NOMO-1 treated with dmso at 0.1 percent for 144 hours (cell line): ENCODE results near the gene GPX4.

Experiments used
- DNase-seq: peaks from one replicate; lab custom pipeline; 2025; ENCODE audit not compliant: unreplicated experiment; lab: John Stamatoyannopoulos, UW

Gene GPX4

DNA sequence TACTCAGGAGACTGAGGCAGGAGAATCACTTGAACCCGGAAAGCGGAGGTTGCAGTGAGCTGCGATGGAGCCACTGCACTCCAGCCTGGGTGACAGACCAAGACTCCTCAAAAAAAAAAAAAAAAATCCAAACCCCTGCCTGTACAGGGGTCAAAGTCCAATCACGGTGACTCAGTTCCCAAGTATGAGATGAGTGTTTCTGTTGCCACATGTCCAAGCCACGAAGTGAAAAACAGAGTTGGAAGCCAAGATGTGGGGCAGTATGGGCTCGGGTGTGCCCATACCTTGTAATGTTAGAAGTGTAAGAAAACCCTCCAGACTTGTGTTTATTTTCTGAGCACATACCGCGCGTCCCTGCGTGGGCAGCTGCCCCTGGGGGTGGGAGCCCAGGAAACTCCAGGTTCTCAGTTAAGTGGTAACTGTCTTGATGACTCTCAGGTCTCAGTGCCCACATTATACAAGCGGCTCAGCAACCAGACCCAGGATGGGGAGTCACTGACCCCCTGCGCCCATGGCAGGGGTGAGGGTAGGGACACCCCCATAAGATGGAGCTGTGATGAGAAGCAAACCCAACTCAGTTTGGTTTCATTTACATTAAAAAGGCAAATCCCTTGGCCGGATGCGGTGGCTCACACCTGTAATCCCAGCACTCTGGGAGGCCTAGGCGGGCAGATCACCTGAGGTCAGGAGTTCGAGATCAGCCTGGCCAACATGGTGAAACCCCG, 1.2 kb upstream of the GPX4 start:
- peak; percentile 44 for DNase-seq

GRCh38 chr19:1103132-1103707, 574 bp upstream of the GPX4 start:
- DNase-seq: no peak

GRCh38 chr19:1104311-1105007, 665 bp downstream of the GPX4 start:
- no peak for DNase-seq

DNA sequence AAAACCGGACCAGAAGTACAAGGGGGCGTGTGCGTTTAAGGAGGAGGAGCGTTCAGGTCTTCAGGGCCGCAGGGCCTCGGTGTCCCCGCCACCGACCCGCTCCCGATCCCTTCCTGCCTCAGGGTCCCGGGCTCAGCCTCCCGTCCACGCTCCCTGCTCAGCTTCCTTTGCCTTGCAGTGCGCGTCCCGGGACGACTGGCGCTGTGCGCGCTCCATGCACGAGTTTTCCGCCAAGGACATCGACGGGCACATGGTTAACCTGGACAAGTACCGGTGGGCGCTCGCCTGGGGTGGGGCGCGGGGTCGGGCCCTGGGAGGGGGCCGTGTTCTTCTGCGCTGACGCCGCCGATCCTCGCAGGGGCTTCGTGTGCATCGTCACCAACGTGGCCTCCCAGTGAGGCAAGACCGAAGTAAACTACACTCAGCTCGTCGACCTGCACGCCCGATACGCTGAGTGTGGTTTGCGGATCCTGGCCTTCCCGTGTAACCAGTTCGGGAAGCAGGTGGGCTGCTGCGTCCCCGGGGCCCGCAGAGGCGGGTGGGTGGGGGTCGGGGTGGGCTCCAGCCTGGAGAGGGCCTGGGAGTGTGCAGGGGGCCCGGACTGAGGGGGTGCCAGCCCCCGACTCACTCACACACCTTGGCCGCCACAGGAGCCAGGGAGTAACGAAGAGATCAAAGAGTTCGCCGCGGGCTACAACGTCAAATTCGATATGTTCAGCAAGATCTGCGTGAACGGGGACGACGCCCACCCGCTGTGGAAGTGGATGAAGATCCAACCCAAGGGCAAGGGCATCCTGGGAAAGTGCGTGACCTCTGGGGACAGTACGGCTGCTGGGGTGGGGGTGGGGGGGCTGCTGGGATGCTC, 1.4 kb downstream of the GPX4 start:
- no peak for DNase-seq

GRCh38 chr19:1105873-1106840, 2.4 kb downstream of the GPX4 start:
- no peak for DNase-seq

DNA sequence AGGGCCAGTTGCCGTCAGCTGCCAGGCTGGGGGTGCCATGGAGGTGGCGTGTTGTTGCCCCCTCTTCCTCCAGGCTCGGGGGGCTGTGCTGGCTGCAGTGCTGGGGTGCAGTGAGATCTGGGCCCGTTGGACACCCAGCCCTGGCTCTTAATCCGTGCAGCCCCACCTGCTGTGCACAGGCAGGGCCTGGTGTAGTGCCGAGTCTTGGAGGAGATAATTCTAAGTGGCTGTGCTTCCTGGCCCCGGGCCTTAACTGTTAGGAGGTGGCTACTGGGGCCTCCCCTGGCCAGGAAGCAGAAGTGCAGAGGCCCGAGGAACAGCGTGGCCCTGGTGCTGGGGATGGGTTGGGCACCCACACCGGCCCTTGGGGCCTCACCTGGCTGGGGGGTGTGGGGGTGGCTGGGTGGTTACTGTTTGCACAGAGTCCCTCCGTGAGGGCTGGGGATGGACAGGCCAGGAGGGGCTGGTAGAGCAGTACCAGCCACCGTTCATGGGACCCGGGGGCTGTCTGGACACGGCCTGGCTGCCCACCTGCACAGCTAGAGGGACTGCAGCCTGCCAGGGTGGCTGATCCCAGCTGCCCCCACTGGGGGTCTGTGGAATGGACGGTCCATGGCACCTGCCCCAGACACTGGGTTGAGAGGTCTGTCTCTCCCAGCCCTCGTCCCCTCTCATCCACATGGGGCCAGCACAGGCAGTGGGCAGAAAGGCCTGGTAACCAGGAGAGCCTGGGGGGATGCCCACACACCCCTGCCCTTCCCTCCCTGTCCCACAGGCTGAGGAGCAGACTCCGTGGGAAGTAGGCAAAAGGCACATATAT, 3.3 kb downstream of the GPX4 start:
- DNase-seq: peak; percentile 25

- DNase-seq: no peak
Measured at GRCh38 chr19:1107661-1108261, 4.0 kb downstream of the GPX4 start.

DNA sequence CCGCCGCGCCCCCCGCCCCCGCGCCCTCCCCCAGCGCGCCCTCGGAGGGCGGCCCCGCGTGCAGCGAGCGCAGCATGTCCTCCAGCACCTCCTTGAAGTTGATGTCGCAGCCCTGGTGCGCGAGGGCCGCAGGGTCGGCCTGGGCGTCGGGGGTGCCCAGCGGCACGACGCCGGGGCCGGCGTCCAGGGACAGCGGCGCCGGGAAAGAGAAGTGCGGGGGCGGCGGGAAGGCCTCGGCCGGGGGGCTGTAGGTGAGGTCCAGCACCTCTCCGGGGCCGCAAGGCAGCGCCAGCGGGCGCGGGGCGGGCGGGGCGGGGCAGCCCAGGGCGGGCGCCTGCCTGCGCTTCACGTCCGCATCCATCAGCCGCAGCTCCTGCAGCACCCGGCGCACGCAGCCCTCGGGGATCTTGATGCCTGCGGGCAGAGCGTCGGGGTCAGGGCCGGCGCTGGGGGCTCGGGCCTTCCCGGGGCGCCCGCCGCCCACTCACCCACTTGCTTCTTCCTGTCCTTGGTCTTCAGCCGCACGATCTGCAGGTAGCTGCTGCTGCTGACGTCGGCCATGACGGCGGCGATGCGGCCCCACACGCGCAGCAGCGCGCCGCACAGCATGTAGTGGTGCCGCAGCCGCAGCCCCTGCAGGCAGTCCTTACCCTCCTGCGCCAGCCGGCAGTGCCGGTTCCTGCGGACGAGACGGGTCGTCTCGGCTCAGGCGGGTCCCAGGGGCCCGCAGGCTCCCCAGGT, 4.7 kb downstream of the GPX4 start:
- no peak for DNase-seq

DNA sequence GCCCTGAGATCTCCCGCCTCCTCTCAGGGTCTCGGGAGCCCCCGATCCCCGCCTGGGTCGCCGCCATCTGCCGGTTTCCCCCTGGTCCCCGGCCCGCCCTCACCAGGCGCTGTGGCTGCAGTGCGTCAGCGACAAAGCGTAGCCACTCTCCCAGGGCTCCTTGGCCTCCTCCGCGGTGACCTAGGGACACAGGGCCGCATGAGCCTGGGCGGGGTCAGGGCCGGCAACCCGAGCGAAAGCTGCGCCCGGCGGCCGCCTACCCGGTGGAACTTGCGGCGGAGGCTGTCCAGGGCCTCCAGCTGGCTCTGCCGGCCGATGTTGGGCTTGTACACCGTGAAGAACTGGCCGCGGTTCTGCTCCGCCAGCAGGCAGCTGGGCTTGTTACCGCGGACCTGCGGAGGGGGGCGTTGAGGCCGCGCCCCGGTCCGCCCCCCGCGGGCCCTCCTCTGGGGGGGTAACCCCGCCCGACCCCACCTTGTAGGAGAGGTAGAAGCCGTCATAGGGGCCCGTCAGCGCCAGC, 5.3 kb downstream of the GPX4 start:
- DNase-seq: no peak

DNA sequence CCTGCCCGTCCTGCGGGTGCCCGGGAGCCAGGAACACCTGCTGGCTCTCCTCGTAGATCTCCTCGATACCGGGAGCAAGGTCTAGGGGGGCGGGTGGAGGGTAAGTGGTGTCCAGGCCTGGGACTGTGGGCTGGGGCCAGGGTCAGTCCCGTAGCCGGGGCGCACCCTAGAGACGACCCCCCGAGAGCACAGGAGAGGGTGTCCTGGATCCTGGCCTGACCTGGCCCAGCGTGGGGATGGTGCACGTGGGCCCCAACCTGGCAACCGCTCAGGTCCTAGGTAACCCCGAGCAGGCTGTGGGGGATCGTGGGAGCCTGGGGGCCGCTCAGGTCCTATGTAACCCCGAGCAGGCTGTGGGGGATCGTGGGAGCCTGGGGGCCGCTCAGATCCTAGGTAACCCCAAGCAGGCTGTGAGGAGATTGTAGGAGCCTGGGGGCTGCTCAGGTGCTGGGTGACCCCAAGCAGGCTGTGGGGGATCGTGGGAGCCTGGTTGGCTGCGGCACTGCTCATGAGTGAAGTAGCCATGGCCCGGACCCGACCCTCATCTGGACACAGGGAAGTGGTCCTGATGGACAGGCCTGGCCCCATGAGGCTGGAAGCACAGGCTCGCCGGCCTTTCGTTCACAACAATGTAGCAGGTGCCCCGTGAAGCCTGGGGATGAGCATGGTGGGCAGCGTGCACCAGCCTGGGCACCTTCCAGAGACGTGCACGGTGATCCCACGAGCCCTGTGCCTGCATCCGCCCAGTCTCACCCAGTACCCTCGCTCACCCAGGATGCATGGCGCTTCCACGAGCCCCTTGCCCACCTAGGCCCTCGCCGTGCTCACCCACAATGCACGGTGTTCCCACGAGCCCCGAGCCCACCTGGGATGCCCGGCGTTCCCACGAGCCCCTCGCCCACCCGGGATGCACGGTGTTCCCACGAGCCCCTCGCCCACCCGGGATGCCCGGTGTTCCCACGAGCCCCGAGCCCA, 6.2 kb downstream of the GPX4 start:
- DNase-seq: no peak

DNA sequence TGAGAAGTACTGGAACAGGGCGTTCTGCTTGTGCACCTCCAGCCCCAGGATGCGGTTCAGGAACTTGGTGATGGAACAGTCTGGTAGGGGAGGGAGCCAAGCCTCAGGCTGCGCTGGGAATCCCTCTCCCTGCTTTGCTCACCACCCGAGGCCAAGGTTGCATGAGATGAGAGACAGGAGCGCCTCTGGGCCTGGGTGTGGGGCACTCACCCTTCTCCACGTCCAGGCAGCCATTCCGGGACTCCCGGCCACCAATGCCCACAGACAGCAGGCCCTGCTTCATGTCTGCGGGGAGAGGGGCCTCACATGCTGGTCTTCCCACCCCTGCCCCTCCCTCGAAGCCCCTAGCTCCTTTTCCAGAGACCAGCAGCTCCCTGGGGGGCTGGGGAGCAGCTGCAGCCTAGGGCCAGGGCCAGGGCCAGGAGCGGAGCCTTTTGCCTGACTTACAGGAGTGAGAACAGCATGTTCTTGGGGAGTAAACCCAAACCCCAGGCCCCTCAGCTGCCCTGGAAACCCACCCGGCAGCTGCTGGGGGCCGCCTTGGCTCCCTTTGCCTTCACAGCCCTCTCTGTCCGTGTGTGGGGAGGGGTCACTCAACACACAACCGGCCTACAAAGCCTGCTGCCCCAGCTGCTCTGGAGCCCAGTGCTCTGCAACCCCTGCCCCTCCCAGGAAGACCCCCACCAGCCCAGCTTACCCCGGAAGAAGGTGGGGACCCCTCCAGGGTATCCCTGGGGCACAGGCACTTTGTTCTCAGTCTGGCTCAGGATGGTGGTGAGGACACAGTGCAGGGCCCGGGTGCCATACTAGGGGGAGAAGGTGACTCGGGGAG, 7.2 kb downstream of the GPX4 start:
- DNase-seq: no peak

DNA sequence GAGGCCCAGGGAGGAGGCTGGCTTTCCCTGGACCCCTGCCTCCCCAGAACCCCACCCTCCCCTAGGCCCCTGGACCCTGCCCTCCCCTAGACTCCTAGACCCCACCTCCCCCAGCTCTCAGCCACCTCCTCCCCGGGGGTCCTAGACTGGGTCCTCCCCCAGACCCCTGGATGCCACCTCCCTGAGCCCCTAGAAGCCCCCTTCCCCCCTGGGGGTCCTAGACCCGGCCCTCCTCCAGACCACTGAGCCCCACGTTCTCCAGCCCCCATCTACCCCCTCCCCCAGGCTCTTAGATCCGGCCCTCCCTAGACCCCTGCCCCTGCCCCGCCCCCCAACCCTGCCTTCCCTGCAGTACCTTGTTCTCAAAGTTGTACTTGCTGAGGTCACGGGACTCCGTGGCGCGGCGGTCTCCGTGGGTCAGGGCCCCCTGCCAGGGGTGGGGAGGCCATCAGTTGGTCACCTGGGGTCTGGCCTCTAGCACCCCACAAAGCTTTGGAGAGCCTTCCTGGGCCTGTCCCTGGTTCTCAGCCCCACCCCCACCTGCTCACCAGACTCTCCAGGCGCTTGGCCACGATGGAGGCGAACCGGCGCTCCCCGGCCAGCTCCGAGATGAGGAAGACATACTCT, 8.0 kb downstream of the GPX4 start:
- no peak for DNase-seq

DNA sequence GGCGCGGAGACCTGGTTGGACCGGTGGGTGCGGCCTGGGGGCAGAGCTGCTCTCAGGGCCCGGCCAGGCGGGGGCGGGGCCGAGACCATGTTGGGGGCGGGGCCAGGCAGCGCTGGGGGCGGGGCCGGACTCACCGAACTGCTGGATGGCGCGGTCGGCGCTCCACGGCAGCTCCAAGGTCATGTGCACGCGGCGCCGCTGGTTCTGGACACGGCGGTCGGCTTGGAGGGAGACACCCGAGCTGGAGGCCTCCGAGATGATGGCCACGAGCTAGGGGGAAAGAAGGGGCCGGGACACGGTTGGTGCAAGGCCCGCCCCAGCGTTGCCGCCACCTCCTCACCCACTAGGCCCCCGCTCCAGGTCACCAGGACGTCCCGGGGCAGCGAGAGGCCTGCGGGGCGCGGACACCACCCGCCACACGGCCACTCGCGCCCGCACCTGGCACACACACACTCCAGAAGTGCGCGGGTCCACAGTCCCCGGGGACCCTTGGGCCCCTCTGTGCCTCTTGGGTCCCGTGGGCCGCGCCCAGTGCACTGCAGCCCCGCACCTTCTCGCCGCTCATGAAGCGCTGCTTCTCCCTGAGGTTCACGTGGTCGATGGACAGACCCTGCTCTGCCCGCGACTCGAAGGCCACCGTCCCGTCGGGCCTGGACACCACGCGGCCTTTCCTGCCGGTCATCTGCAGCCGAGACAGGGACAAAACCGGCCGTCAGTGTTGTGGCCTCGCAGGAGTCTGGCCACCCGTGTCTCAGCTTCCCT, 8.7 kb downstream of the GPX4 start:
- DNase-seq: no peak

GRCh38 chr19:1113030-1113985, 9.5 kb downstream of the GPX4 start:
- peak; percentile 47 for DNase-seq
